HCT116 (cell line): ENCODE measurements around the gene PSMG3. TPM values are rescaled to one million over a fixed set of nuclear protein-coding genes. Genes with fewer than 3 reads are reported as not detected.

Experiments used
- ATAC-seq: fragments of 200-7000 bp; cut with Tn5 transposase; 2 replicates; pipeline ENCODE4 v1.9.1; 2020; ENCODE audit warnings: mild to moderate bottlenecking, moderate library complexity
- BruUV-seq: library from RNA; stranded (reverse); fragments of 400-500 nt; replicated peaks from 2 replicates; lab custom pipeline; 2021; lab: Mats Ljungman, UMichigan
- CTCF ChIA-PET: fragments of 300-600 bp; sonication (Branson Sonifier 250); formaldehyde crosslinking; loops from one replicate; lab custom pipeline; 2021; ENCODE audit warnings: antibody characterized with exemption; lab: Charles Lee
- POLR2A ChIA-PET: fragments of 300-600, 350-600 bp; sonication (Branson Sonifier 250); formaldehyde crosslinking; loops from one replicate; lab custom pipeline; 2021; ENCODE audit warnings: antibody characterized with exemption; lab: Charles Lee
- RAD21 ChIA-PET, 2 experiments: fragments of 300-600 bp; sonication (Branson Sonifier 250); formaldehyde crosslinking; loops; one replicate each; lab custom pipeline; 2023; ENCODE audit warnings: low total read pairs in 2 of 2; ENCODE audit not compliant: uncharacterized antibody in 2 of 2, unreplicated experiment in 2 of 2, low non-redundant PET in 1 of 2; lab: Charles Lee
- DNase-seq: peaks from one replicate; pipeline ENCODE4 v3.0.0-alpha.2; 2010; ENCODE audit warnings: low read depth, low spot score
- H2AFZ ChIP-seq: fragments of 200-600 bp; shearing (Covaris generic), sonication (generic); 2 replicates; pipeline ENCODE4 v1.6.1; 2017; ENCODE audit warnings: low read depth, mixed run types, mixed read lengths, antibody characterized with exemption, low read length; ENCODE audit not compliant: poor library complexity, severe bottlenecking
- H3K27ac ChIP-seq: 2 replicates; pipeline ENCODE4 v1.5.1; 2012; ENCODE audit warnings: low read depth, low read length
- H3K27me3 ChIP-seq: fragments of 200-600 bp; sonication (generic); 2 replicates; pipeline ENCODE4 v1.6.1; 2016; ENCODE audit warnings: mixed run types, low read length, mixed read lengths; ENCODE audit not compliant: insufficient read depth
- H3K36me3 ChIP-seq, 2 experiments: fragments of 200-500 bp in 1 of 2; fragments of 200-600 bp in 1 of 2; sonication (Bioruptor generic) in 1 of 2; sonication (generic) in 1 of 2; 2 replicates each; pipeline versions ENCODE4 v1.5.1 to v1.6.1; 2014 to 2016; ENCODE audit warnings: low read length in 2 of 2, inconsistent platforms in 1 of 2, mixed read lengths in 1 of 2, mixed run types in 1 of 2; ENCODE audit not compliant: insufficient read depth in 2 of 2, control insufficient read depth in 1 of 2
- H3K4me1 ChIP-seq, 2 experiments: fragments of 200-600 bp in 1 of 2; sonication (generic) in 1 of 2; 2 replicates each; pipeline versions ENCODE4 v1.5.1 to v1.6.1; 2012 to 2017; ENCODE audit warnings: low read length in 2 of 2, inconsistent platforms in 1 of 2, mild to moderate bottlenecking in 1 of 2, mixed read lengths in 1 of 2, mixed run types in 1 of 2, moderate library complexity in 1 of 2; ENCODE audit not compliant: insufficient read depth in 2 of 2, control insufficient read depth in 1 of 2
- H3K4me2 ChIP-seq: fragments of 200-600 bp; sonication (generic); 2 replicates; pipeline ENCODE4 v1.6.1; 2017; ENCODE audit warnings: mixed run types, low read length, mixed read lengths
- H3K4me3 ChIP-seq, 2 experiments: fragments of 200-600 bp in 1 of 2; sonication (generic) in 1 of 2; replicated peaks in 1 of 2; 2 replicates each; pipeline ENCODE4 v1.5.1; 2011 to 2016; ENCODE audit warnings: low read length in 2 of 2, control low read depth in 1 of 2, low read depth in 1 of 2, mild to moderate bottlenecking in 1 of 2, mixed read lengths in 1 of 2, mixed run types in 1 of 2
- H3K79me2 ChIP-seq: fragments of 200-600 bp; sonication (generic); 2 replicates; pipeline ENCODE4 v1.6.1; 2017; ENCODE audit warnings: mild to moderate bottlenecking, mixed run types, low read length, moderate library complexity, mixed read lengths; ENCODE audit not compliant: insufficient read depth
- H3K9ac ChIP-seq: fragments of 200-600 bp; sonication (generic); 2 replicates; pipeline ENCODE4 v1.6.1; 2016; ENCODE audit warnings: low read length, mixed read lengths
- H3K9me2 ChIP-seq: fragments of 200-600 bp; sonication (generic), shearing (Covaris generic); 2 replicates; pipeline ENCODE4 v1.6.1; 2017; ENCODE audit warnings: mixed run types, mild to moderate bottlenecking, moderate library complexity; ENCODE audit not compliant: insufficient read depth
- H3K9me3 ChIP-seq, 2 experiments: fragments of 200-500 bp in 1 of 2; fragments of 200-600 bp in 1 of 2; sonication (Bioruptor generic) in 1 of 2; sonication (generic) in 1 of 2; 2 replicates each; pipeline ENCODE4 v1.6.1; 2014 to 2017; ENCODE audit warnings: low read length in 2 of 2, mixed read lengths in 2 of 2, inconsistent platforms in 1 of 2, low read depth in 1 of 2, mild to moderate bottlenecking in 1 of 2, mixed run types in 1 of 2, moderate library complexity in 1 of 2; ENCODE audit not compliant: control insufficient read depth in 1 of 2, insufficient read depth in 1 of 2
- H4K20me1 ChIP-seq: fragments of 200-600 bp; sonication (generic), shearing (Covaris generic); 2 replicates; pipeline ENCODE4 v1.6.1; 2017; ENCODE audit warnings: mixed run types, mild to moderate bottlenecking, moderate library complexity; ENCODE audit not compliant: insufficient read depth
- POLR2AphosphoS5 ChIP-seq: IDR thresholded peaks from 2 replicates; pipeline ENCODE4 v1.6.1; 2011; ENCODE audit warnings: mild to moderate bottlenecking, low read depth, low read length, moderate library complexity
- RAD21 ChIP-seq: IDR thresholded peaks from 2 replicates; pipeline ENCODE4 v1.6.1; 2012; ENCODE audit warnings: low read depth, mild to moderate bottlenecking
- TCF7L2 ChIP-seq: IDR thresholded peaks from 2 replicates; pipeline ENCODE4 v1.7.0; 2011; ENCODE audit warnings: borderline replicate concordance, inconsistent platforms; ENCODE audit not compliant: insufficient read depth, insufficient read length; ENCODE audit errors: extremely low read depth
- ZNF274 ChIP-seq: fragments of 200-500 bp; sonication (Bioruptor generic); IDR thresholded peaks from 2 replicates; pipeline ENCODE4 v1.6.1; 2014; ENCODE audit warnings: mild to moderate bottlenecking, low read depth, low read length, inconsistent platforms
- intact Hi-C: fragments of 100-400 bp; cut with micrococcal nuclease; formaldehyde crosslinking; loops from 2 replicates; pipeline ENCODE4 v1.10.0; 2022
- total RNA-seq: library from RNA; stranded (reverse); gene quantifications from one replicate; pipeline ENCODE4 v1.2.1, GENCODE V29; 2021; ENCODE audit not compliant: unreplicated experiment
- TF ChIP-seq, protein P1 (sequence below): IDR thresholded peaks from 2 replicates; pipeline ENCODE4 v1.6.1; 2012
- TF ChIP-seq, protein P2 (sequence below), 3 experiments: fragments of 200-600 bp in 1 of 3; sonication (generic) in 1 of 3; IDR thresholded peaks in 2 of 3; conservative IDR thresholded peaks in 1 of 3; 2 replicates each; pipeline ENCODE4 v1.5.1; 2012 to 2017; ENCODE audit warnings: low read depth in 2 of 3, low read length in 2 of 3, antibody characterized with exemption in 1 of 3, borderline replicate concordance in 1 of 3, control low read depth in 1 of 3, mild to moderate bottlenecking in 1 of 3, mixed read lengths in 1 of 3, mixed run types in 1 of 3, moderate library complexity in 1 of 3; ENCODE audit not compliant: insufficient read depth in 1 of 3

Gene PSMG3
- total RNA-seq, 1 experiment from 2014 or later: 60.9 TPM

GRCh38 chr7:1608318-1608717, 38.5 kb upstream of the PSMG3 start:
- H3K27ac ChIP-seq: no peak overlapping the region
- no peaks in the 10 kb centered on the region for H3K27me3 ChIP-seq
- ChIA-PET POLR2A (no interaction called here), RAD21 (no interaction called here), CTCF (no interaction called here)
- ATAC-seq (no peak), DNase-seq (no peak)
- no peaks in the 10 kb centered on the region for H3K79me2 ChIP-seq
- H2AFZ ChIP-seq: no peak overlapping the region
- no peak overlapping the region for H3K4me2 ChIP-seq
- BruUV-seq: no TSS peak
- H4K20me1 ChIP-seq: no peaks in the 10 kb centered on the region
- H3K9me2 ChIP-seq: no peaks in the 10 kb centered on the region
- no peaks in the 10 kb centered on the region for H3K36me3 ChIP-seq
- no peak for TF ChIP-seq POLR2AphosphoS5
- no peak for TF ChIP-seq ZNF274
- peaks cover 3 to 12% of the 10 kb centered on the region in 2 experiments; a peak in 3 of 4 replicates for H3K4me1 ChIP-seq
- no peak overlapping the region for H3K4me3 ChIP-seq
- H3K9me3 ChIP-seq: no peaks in the 10 kb centered on the region
- intact Hi-C loops: no loop called here
- no peak overlapping the region for H3K9ac ChIP-seq

DNA sequence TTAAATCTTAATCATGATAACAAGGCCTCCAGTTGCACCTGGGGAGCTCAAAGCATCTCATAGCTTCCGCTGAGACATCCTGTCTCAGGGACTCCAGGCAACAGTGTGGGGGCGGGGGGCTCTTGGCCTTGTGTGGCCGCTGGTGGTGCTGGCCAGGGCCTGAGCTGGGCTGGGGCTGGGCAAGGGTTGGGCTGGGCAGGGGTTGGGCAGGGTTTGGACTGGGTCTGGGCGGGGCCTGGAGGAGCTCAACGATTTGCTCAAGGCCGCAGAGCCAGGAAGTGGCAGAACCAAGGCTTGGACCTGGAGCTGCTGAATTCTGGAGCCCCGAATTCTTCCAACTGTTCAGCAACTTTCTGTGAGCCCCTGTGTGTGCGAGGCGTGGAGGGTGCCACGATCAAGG, 37.9 kb upstream of the PSMG3 start:
- no peaks in the 10 kb centered on the region for H3K79me2 ChIP-seq
- H3K9me2 ChIP-seq: no peaks in the 10 kb centered on the region
- H2AFZ ChIP-seq: no peak overlapping the region
- RAD21 ChIA-PET: no interaction called here
- no TSS peak for BruUV-seq
- POLR2A ChIA-PET: interaction anchor here (0.6 kb wide), 1 partner anchor 134 kb away, joined by 3 read pairs; no protein-coding TSS in a partner anchor
- TF ChIP-seq, protein P1, sequence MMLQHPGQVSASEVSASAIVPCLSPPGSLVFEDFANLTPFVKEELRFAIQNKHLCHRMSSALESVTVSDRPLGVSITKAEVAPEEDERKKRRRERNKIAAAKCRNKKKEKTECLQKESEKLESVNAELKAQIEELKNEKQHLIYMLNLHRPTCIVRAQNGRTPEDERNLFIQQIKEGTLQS: no peak
- TF ChIP-seq, protein P2, sequence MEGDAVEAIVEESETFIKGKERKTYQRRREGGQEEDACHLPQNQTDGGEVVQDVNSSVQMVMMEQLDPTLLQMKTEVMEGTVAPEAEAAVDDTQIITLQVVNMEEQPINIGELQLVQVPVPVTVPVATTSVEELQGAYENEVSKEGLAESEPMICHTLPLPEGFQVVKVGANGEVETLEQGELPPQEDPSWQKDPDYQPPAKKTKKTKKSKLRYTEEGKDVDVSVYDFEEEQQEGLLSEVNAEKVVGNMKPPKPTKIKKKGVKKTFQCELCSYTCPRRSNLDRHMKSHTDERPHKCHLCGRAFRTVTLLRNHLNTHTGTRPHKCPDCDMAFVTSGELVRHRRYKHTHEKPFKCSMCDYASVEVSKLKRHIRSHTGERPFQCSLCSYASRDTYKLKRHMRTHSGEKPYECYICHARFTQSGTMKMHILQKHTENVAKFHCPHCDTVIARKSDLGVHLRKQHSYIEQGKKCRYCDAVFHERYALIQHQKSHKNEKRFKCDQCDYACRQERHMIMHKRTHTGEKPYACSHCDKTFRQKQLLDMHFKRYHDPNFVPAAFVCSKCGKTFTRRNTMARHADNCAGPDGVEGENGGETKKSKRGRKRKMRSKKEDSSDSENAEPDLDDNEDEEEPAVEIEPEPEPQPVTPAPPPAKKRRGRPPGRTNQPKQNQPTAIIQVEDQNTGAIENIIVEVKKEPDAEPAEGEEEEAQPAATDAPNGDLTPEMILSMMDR (IDR thresholded peaks at IDR 0.05 in 2 of 3, conservative IDR thresholded peaks at IDR 0.05 in 1 of 3; ENCODE audit: borderline replicate concordance in 1 of 3, insufficient read depth in 1 of 3, low read depth in 2 of 3, low read length in 2 of 3): no peak
- TF ChIP-seq TCF7L2 (no peak), RAD21 (no peak)
- TF ChIP-seq, all 23 proteins: peak for 0
- Histone ChIP-seq H3K4me3 (no peak overlapping the region), H3K4me2 (no peak overlapping the region), H3K4me1 (peaks cover 3 to 12% of the 10 kb centered on the region in 2 experiments; a peak in 3 of 4 replicates), H4K20me1 (no peaks in the 10 kb centered on the region), H3K9me3 (no peaks in the 10 kb centered on the region), H3K27ac (no peak overlapping the region), H3K36me3 (no peaks in the 10 kb centered on the region), H3K9ac (no peak overlapping the region), H3K27me3 (no peaks in the 10 kb centered on the region)
- DNase-seq (no peak), ATAC-seq (no peak; the same call in 1 of the 2 replicates)
- CTCF ChIA-PET: no interaction called here
- intact Hi-C loops: no loop called here
